Heart left ventricle (tissue), 16 donors: ENCODE data around the gene EFCAB10. TPM values are rescaled to one million over a fixed set of nuclear protein-coding genes. Genes with fewer than 3 reads are reported as not detected.
A peak's percentile ranks its signal among the peaks of the same experiment; 100 is the strongest.

Source experiments
- ATAC-seq, 4 donors: fragments of 200-7000 bp; cut with Tn5 transposase; one replicate each; pipeline ENCODE4 v1.9.1; 2020 to 2022; ENCODE audit warnings: moderate library complexity in 4 of 4, mild to moderate bottlenecking in 3 of 4, moderate number of reproducible peaks in 1 of 4
- DNase-seq, 5 donors: peaks; one replicate each; pipeline ENCODE4 v3.0.0-alpha.2; 2020
- H3K27ac ChIP-seq, 12 donors: fragments of 200-600 bp; sonication (generic) in 4 of 12; one replicate each; pipeline versions ENCODE4 v1.5.0 to v1.8.0; 2016 to 2022; ENCODE audit warnings: mild to moderate bottlenecking in 2 of 12
- H3K27me3 ChIP-seq, 9 donors: fragments of 200-600 bp; sonication (generic) in 2 of 9; one replicate each; pipeline versions ENCODE4 v1.5.1 to v1.8.0; 2016 to 2022; ENCODE audit warnings: mild to moderate bottlenecking in 3 of 9
- H3K36me3 ChIP-seq, 9 donors: fragments of 200-600 bp; sonication (generic) in 2 of 9; one replicate each; pipeline versions ENCODE4 v1.5.0 to v1.8.0; 2018 to 2022; ENCODE audit warnings: mild to moderate bottlenecking in 2 of 9
- H3K4me1 ChIP-seq, 12 donors: fragments of 200-600 bp; sonication (generic) in 4 of 12; one replicate each; pipeline versions ENCODE4 v1.5.0 to v1.8.0; 2016 to 2022; ENCODE audit warnings: mild to moderate bottlenecking in 3 of 12
- H3K4me3 ChIP-seq, 12 donors: fragments of 200-600 bp; sonication (generic) in 4 of 12; one replicate each; pipeline versions ENCODE4 v1.5.0 to v1.8.0; 2017 to 2022; ENCODE audit warnings: mild to moderate bottlenecking in 9 of 12, moderate library complexity in 4 of 12
- H3K9me3 ChIP-seq, 12 donors: fragments of 200-600 bp; sonication (generic) in 4 of 12; one replicate each; pipeline versions ENCODE4 v1.5.0 to v1.8.0; 2016 to 2022; ENCODE audit warnings: mild to moderate bottlenecking in 1 of 12
- POLR2A ChIP-seq, 2 donors: fragments of 450-650 bp; IDR thresholded peaks; one replicate each; pipeline ENCODE4 v1.6.1; 2017; ENCODE audit warnings: antibody characterized with exemption in 2 of 2, mild to moderate bottlenecking in 2 of 2, moderate library complexity in 2 of 2
- WGBS, 4 donors: extraction: QIAGEN DNeasy Blood & Tissue Kit in 2 of 4; methylation state at CpG; one replicate each; pipeline versions ENCODE4 v1.1.5 to v1.1.7; 2013 to 2018; 5-methylcytosine and 5-hydroxymethylcytosine counted together
- intact Hi-C, 10 donors: fragments of 100-400 bp; cut with DNase I; formaldehyde crosslinking; loops; one replicate each; pipeline versions ENCODE4 v1.11.1 to v1.14.2; 2022
- long read RNA-seq, 3 donors: library from polyadenylated mRNA; unstranded; transcript quantifications; one replicate each; pipeline ENCODE4 v2.0.0, GENCODE V29; 2020 to 2021
- polyA plus RNA-seq, 2 donors: library from polyadenylated mRNA; stranded (reverse); fragments of 200-250 nt; gene quantifications; one replicate each; pipeline ENCODE4 v1.2.3, GENCODE V29; 2013
- total RNA-seq, 9 donors: library from RNA; depleted of rRNA in 2 of 9; stranded (reverse); fragments of >200 nt in 2 of 9; fragmentation: NEBNext Ultra II Directional in 3 of 9; extraction: Animal tissue kit (Norgen Biotek cat#: 25700) in 3 of 9; gene quantifications; one replicate each; pipeline versions ENCODE4 v1.1.0 to v1.2.4, GENCODE V29; 2016 to 2023
- TF ChIP-seq, protein P1 (sequence below), 12 donors: fragments of 200-600 bp; sonication (generic) in 4 of 12; IDR thresholded peaks; one replicate each; pipeline versions ENCODE4 v1.5.0 to v1.8.0; 2018 to 2022; ENCODE audit warnings: antibody characterized with exemption in 12 of 12, mild to moderate bottlenecking in 5 of 12
- donor health status: ischemic (EF 13 %, LVEDD 7.1; RV severe dilation, severe dysfunction).
- donor health status: healthy with polysubstance abuse.
- donor health status: DM: no; HTN: yes; CAD: no.
- donor health status: DM: no; HTN: no; CAD: no.
- donor health status: ischemic (EF 25% LVEDD 6.9; RV normal size, moderate dysfunction).
- donor health status: ischemic (EF 25% LVEDD 5.7; RV mildly dilated, moderate dysfunction).
- donor health status: healthy.
- donor health status: DM: yes; HTN: yes; CAD: no.
- donor health status: ischemic (EF 35%, LVEDD 5.7; RV mildly dilated, moderate dysfunction).
- donor health status: nonischemic (EF 11% LVEDD 7.7; RV severe dilation, severe dysfunction).
- donor health status: DM: yes; HTN: yes; CAD: no.
- donor health status: PGD.
- donor health status: ischemic (EF 29% LVEDD 5.4; RV normal size, mild dysfunction).
- donor health status: nonischemic (EF 23%, LVEDD 6.1; RV moderate dilation, normal function).

The EFCAB10 gene
- total RNA-seq (not detected), polyA plus RNA-seq (not detected)
- long read RNA-seq, donor 1, result 0 reads
- long read RNA-seq, donor 2, result 0 reads
- long read RNA-seq, donor 3, result 0 reads

DNA sequence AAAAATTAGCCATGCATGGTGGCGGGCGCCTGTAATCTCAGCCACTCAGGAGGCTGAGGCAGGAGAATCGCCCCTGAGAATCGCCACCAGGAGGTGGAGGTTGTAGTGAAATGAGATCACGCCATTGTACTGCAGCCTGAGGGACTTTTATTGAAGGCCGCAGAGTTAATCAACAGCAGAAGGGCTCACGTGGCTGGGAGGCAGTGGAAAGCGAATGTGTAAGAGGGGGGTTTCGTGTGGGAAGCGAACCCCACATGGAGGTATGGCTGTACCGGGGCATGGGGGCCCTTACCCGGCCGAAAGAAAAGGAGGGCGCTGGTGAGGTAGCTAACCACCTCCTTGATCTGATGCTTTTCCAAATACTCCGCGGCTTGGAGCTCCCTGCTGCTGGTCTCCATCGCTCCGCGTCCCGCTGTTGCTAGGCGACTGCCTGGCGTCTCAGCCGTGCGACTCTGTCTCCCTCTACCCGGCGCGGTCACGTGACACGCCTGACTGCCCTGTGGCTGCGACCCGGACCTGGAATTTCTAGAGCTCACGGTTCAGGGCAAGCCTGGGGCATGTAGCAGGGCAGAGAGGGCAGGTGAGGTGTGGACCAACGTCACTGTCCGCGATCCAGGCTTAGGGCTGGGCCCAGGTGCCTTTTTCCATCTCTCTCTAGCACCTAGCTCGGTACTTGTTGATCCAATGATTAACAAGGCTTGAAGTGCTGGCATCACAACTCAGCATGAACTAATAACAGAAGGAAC, at the start of gene EFCAB10:
Gene EFCAB10, minus strand, starts transcription at position 428 of the 746 bp plus-strand sequence. Its CDS starts 30 bp downstream, at position 398.
- peak; percentile 25 to 82 (median 47) for DNase-seq
- H3K27ac ChIP-seq, result no peak within 1 kb of the TSS
- peak within 1 kb of the TSS in 10 of 12 donors; percentile 8 to 46 (median 35) for H3K4me3 ChIP-seq
- no peaks in the 10 kb centered on the region for H3K36me3 ChIP-seq
- peaks cover 0 to 14% (median 0%) of the 10 kb centered on the region in 12 donors for H3K9me3 ChIP-seq
- 11 to 14% (median 14%) methylated on average over 36 of the region's 36 CpGs for WGBS, 4 donors
- H3K27me3 ChIP-seq, result peaks cover 0 to 7% (median 0%) of the 10 kb centered on the region in 9 donors
- H3K4me1 ChIP-seq, result peaks cover 0 to 7% (median 2%) of the 10 kb centered on the region in 12 donors
- peak in 3 of 4 donors; percentile 57 to 80 (median 73) for ATAC-seq
- intact Hi-C loops, result no loop called here
- TF ChIP-seq POLR2A (IDR thresholded peaks at IDR 0.05), result no peak
- TF ChIP-seq, protein P1, sequence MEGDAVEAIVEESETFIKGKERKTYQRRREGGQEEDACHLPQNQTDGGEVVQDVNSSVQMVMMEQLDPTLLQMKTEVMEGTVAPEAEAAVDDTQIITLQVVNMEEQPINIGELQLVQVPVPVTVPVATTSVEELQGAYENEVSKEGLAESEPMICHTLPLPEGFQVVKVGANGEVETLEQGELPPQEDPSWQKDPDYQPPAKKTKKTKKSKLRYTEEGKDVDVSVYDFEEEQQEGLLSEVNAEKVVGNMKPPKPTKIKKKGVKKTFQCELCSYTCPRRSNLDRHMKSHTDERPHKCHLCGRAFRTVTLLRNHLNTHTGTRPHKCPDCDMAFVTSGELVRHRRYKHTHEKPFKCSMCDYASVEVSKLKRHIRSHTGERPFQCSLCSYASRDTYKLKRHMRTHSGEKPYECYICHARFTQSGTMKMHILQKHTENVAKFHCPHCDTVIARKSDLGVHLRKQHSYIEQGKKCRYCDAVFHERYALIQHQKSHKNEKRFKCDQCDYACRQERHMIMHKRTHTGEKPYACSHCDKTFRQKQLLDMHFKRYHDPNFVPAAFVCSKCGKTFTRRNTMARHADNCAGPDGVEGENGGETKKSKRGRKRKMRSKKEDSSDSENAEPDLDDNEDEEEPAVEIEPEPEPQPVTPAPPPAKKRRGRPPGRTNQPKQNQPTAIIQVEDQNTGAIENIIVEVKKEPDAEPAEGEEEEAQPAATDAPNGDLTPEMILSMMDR (IDR thresholded peaks at IDR 0.05), result no peak

GRCh38 chr7:105625986-105626385, 44.7 kb upstream of the EFCAB10 start:
- 69 to 97% (median 83%) methylated on average over 2 of the region's 2 CpGs for WGBS, 4 donors
- H3K27me3 ChIP-seq, result no peaks in the 10 kb centered on the region
- no peak overlapping the region for H3K27ac ChIP-seq
- TF ChIP-seq, protein P1 (IDR thresholded peaks at IDR 0.05), result no peak
- no peak for TF ChIP-seq POLR2A (IDR thresholded peaks at IDR 0.05)
- DNase-seq (no peak), ATAC-seq (no peak)
- H3K9me3 ChIP-seq, result peaks cover 0 to 12% (median 2%) of the 10 kb centered on the region in 12 donors
- peaks cover 0 to 12% (median 6%) of the 10 kb centered on the region in 12 donors for H3K4me1 ChIP-seq
- intact Hi-C loops, result no loop called here
- H3K36me3 ChIP-seq, result peaks cover 0 to 66% (median 32%) of the 10 kb centered on the region in 9 donors
- no peak overlapping the region for H3K4me3 ChIP-seq

GRCh38 chr7:105623906-105624305, 42.6 kb upstream of the EFCAB10 start:
- Histone ChIP-seq H3K4me1 (peaks cover 0 to 14% (median 6%) of the 10 kb centered on the region in 12 donors), H3K27me3 (no peaks in the 10 kb centered on the region), H3K4me3 (no peak overlapping the region), H3K36me3 (peaks cover 0 to 65% (median 29%) of the 10 kb centered on the region in 9 donors), H3K9me3 (peaks cover 0 to 12% (median 2%) of the 10 kb centered on the region in 12 donors), H3K27ac (no peak overlapping the region)
- intact Hi-C loops, result no loop called here
- ATAC-seq (no peak), DNase-seq (no peak)
- WGBS, 4 donors, result 96 to 97% (median 97%) methylated on average over 15 of the region's 15 CpGs
- TF ChIP-seq, protein P1 (IDR thresholded peaks at IDR 0.05), result no peak
- no peak for TF ChIP-seq POLR2A (IDR thresholded peaks at IDR 0.05)

- no peak overlapping the region for H3K4me3 ChIP-seq
- H3K27me3 ChIP-seq, result no peaks in the 10 kb centered on the region
- ATAC-seq (no peak), DNase-seq (no peak)
- no peak for TF ChIP-seq POLR2A (IDR thresholded peaks at IDR 0.05)
- peaks cover 0 to 70% (median 33%) of the 10 kb centered on the region in 9 donors for H3K36me3 ChIP-seq
- peaks cover 0 to 12% (median 2%) of the 10 kb centered on the region in 12 donors for H3K9me3 ChIP-seq
- peaks cover 0 to 14% (median 6%) of the 10 kb centered on the region in 12 donors for H3K4me1 ChIP-seq
- 92 to 93% (median 92%) methylated on average over 5 of the region's 5 CpGs for WGBS, 4 donors
- intact Hi-C loops, result no loop called here
- H3K27ac ChIP-seq, result no peak overlapping the region
Observed at GRCh38 chr7:105623378-105623777, 42.1 kb upstream of the EFCAB10 start.
